HCT116 (cell line): ENCODE data around the gene BPIFB6. TPM values are rescaled to one million over a fixed set of nuclear protein-coding genes. Genes with fewer than 3 reads are reported as not detected.

ENCODE experiments used
- ATAC-seq: fragments of 200-7000 bp; cut with Tn5 transposase; 2 replicates; pipeline ENCODE4 v1.9.1; 2020; ENCODE audit warnings: mild to moderate bottlenecking, moderate library complexity
- BruUV-seq: library from RNA; stranded (reverse); fragments of 400-500 nt; replicated peaks from 2 replicates; lab custom pipeline; 2021; lab: Mats Ljungman, UMichigan
- CTCF ChIA-PET: fragments of 300-600 bp; sonication (Branson Sonifier 250); formaldehyde crosslinking; loops from one replicate; lab custom pipeline; 2021; ENCODE audit warnings: antibody characterized with exemption; lab: Charles Lee
- POLR2A ChIA-PET: fragments of 300-600, 350-600 bp; sonication (Branson Sonifier 250); formaldehyde crosslinking; loops from one replicate; lab custom pipeline; 2021; ENCODE audit warnings: antibody characterized with exemption; lab: Charles Lee
- RAD21 ChIA-PET, 2 experiments: fragments of 300-600 bp; sonication (Branson Sonifier 250); formaldehyde crosslinking; loops; one replicate each; lab custom pipeline; 2023; ENCODE audit warnings: low total read pairs in 2 of 2; ENCODE audit not compliant: uncharacterized antibody in 2 of 2, unreplicated experiment in 2 of 2, low non-redundant PET in 1 of 2; lab: Charles Lee
- DNase-seq: peaks from one replicate; pipeline ENCODE4 v3.0.0-alpha.2; 2010; ENCODE audit warnings: low read depth, low spot score
- H2AFZ ChIP-seq: fragments of 200-600 bp; shearing (Covaris generic), sonication (generic); 2 replicates; pipeline ENCODE4 v1.6.1; 2017; ENCODE audit warnings: low read depth, mixed run types, mixed read lengths, antibody characterized with exemption, low read length; ENCODE audit not compliant: poor library complexity, severe bottlenecking
- H3K27ac ChIP-seq: 2 replicates; pipeline ENCODE4 v1.5.1; 2012; ENCODE audit warnings: low read depth, low read length
- H3K27me3 ChIP-seq: fragments of 200-600 bp; sonication (generic); 2 replicates; pipeline ENCODE4 v1.6.1; 2016; ENCODE audit warnings: mixed run types, low read length, mixed read lengths; ENCODE audit not compliant: insufficient read depth
- H3K36me3 ChIP-seq, 2 experiments: fragments of 200-500 bp in 1 of 2; fragments of 200-600 bp in 1 of 2; sonication (Bioruptor generic) in 1 of 2; sonication (generic) in 1 of 2; 2 replicates each; pipeline versions ENCODE4 v1.5.1 to v1.6.1; 2014 to 2016; ENCODE audit warnings: low read length in 2 of 2, inconsistent platforms in 1 of 2, mixed read lengths in 1 of 2, mixed run types in 1 of 2; ENCODE audit not compliant: insufficient read depth in 2 of 2, control insufficient read depth in 1 of 2
- H3K4me1 ChIP-seq, 2 experiments: fragments of 200-600 bp in 1 of 2; sonication (generic) in 1 of 2; 2 replicates each; pipeline versions ENCODE4 v1.5.1 to v1.6.1; 2012 to 2017; ENCODE audit warnings: low read length in 2 of 2, inconsistent platforms in 1 of 2, mild to moderate bottlenecking in 1 of 2, mixed read lengths in 1 of 2, mixed run types in 1 of 2, moderate library complexity in 1 of 2; ENCODE audit not compliant: insufficient read depth in 2 of 2, control insufficient read depth in 1 of 2
- H3K4me2 ChIP-seq: fragments of 200-600 bp; sonication (generic); 2 replicates; pipeline ENCODE4 v1.6.1; 2017; ENCODE audit warnings: mixed run types, low read length, mixed read lengths
- H3K4me3 ChIP-seq, 2 experiments: fragments of 200-600 bp in 1 of 2; sonication (generic) in 1 of 2; replicated peaks in 1 of 2; 2 replicates each; pipeline ENCODE4 v1.5.1; 2011 to 2016; ENCODE audit warnings: low read length in 2 of 2, control low read depth in 1 of 2, low read depth in 1 of 2, mild to moderate bottlenecking in 1 of 2, mixed read lengths in 1 of 2, mixed run types in 1 of 2
- H3K79me2 ChIP-seq: fragments of 200-600 bp; sonication (generic); 2 replicates; pipeline ENCODE4 v1.6.1; 2017; ENCODE audit warnings: mild to moderate bottlenecking, mixed run types, low read length, moderate library complexity, mixed read lengths; ENCODE audit not compliant: insufficient read depth
- H3K9ac ChIP-seq: fragments of 200-600 bp; sonication (generic); 2 replicates; pipeline ENCODE4 v1.6.1; 2016; ENCODE audit warnings: low read length, mixed read lengths
- H3K9me2 ChIP-seq: fragments of 200-600 bp; sonication (generic), shearing (Covaris generic); 2 replicates; pipeline ENCODE4 v1.6.1; 2017; ENCODE audit warnings: mixed run types, mild to moderate bottlenecking, moderate library complexity; ENCODE audit not compliant: insufficient read depth
- H3K9me3 ChIP-seq, 2 experiments: fragments of 200-500 bp in 1 of 2; fragments of 200-600 bp in 1 of 2; sonication (Bioruptor generic) in 1 of 2; sonication (generic) in 1 of 2; 2 replicates each; pipeline ENCODE4 v1.6.1; 2014 to 2017; ENCODE audit warnings: low read length in 2 of 2, mixed read lengths in 2 of 2, inconsistent platforms in 1 of 2, low read depth in 1 of 2, mild to moderate bottlenecking in 1 of 2, mixed run types in 1 of 2, moderate library complexity in 1 of 2; ENCODE audit not compliant: control insufficient read depth in 1 of 2, insufficient read depth in 1 of 2
- H4K20me1 ChIP-seq: fragments of 200-600 bp; sonication (generic), shearing (Covaris generic); 2 replicates; pipeline ENCODE4 v1.6.1; 2017; ENCODE audit warnings: mixed run types, mild to moderate bottlenecking, moderate library complexity; ENCODE audit not compliant: insufficient read depth
- ATF3 ChIP-seq: IDR thresholded peaks from 2 replicates; pipeline ENCODE4 v1.6.1; 2012
- CBX3 ChIP-seq: IDR thresholded peaks from 2 replicates; pipeline ENCODE4 v1.6.1; 2012; ENCODE audit warnings: low read depth
- ELF1 ChIP-seq: IDR thresholded peaks from 2 replicates; pipeline ENCODE4 v1.6.1; 2012; ENCODE audit warnings: low read depth, borderline replicate concordance
- EZH2phosphoT487 ChIP-seq: fragments of 200-600 bp; IDR thresholded peaks from 2 replicates; pipeline ENCODE4 v1.6.1; 2018; ENCODE audit warnings: antibody characterized with exemption, borderline replicate concordance
- MAX ChIP-seq: IDR thresholded peaks from 2 replicates; pipeline ENCODE4 v1.6.1; 2012
- RAD21 ChIP-seq: IDR thresholded peaks from 2 replicates; pipeline ENCODE4 v1.6.1; 2012; ENCODE audit warnings: low read depth, mild to moderate bottlenecking
- REST ChIP-seq: IDR thresholded peaks from 2 replicates; pipeline ENCODE4 v1.6.1; 2012; ENCODE audit warnings: low read depth
- SIN3A ChIP-seq: IDR thresholded peaks from 2 replicates; pipeline ENCODE4 v1.6.1; 2012; ENCODE audit warnings: low read depth
- SP1 ChIP-seq: IDR thresholded peaks from 2 replicates; pipeline ENCODE4 v1.6.1; 2012; ENCODE audit warnings: low read depth
- ZNF274 ChIP-seq: fragments of 200-500 bp; sonication (Bioruptor generic); IDR thresholded peaks from 2 replicates; pipeline ENCODE4 v1.6.1; 2014; ENCODE audit warnings: mild to moderate bottlenecking, low read depth, low read length, inconsistent platforms
- intact Hi-C: fragments of 100-400 bp; cut with micrococcal nuclease; formaldehyde crosslinking; loops from 2 replicates; pipeline ENCODE4 v1.10.0; 2022
- total RNA-seq: library from RNA; stranded (reverse); gene quantifications from one replicate; pipeline ENCODE4 v1.2.1, GENCODE V29; 2021; ENCODE audit not compliant: unreplicated experiment

Gene BPIFB6
- total RNA-seq, 1 experiment from 2014 or later = not detected

- CTCF ChIA-PET = no interaction called here
- Histone ChIP-seq H3K79me2 (no peaks in the 10 kb centered on the region), H3K4me2 (no peak overlapping the region), H3K27ac (no peak overlapping the region), H3K9me3 (peaks cover 0 to 5% of the 10 kb centered on the region in 2 experiments; a peak in 1 of 4 replicates), H3K4me1 (no peaks in the 10 kb centered on the region), H2AFZ (no peak overlapping the region), H3K9ac (no peak overlapping the region), H3K9me2 (no peaks in the 10 kb centered on the region), H3K36me3 (no peaks in the 10 kb centered on the region), H4K20me1 (no peaks in the 10 kb centered on the region), H3K27me3 (no peaks in the 10 kb centered on the region), H3K4me3 (no peak overlapping the region)
- intact Hi-C loops = no loop called here
- DNase-seq = no peak
- no peak for TF ChIP-seq ZNF274
- TF ChIP-seq CBX3 = no peak
- TF ChIP-seq RAD21 = no peak
- no peak for TF ChIP-seq ELF1
- no peak for TF ChIP-seq REST
- TF ChIP-seq MAX = no peak
- TF ChIP-seq ATF3 = no peak
- TF ChIP-seq EZH2phosphoT487 = no peak
- no peak for TF ChIP-seq SP1
- no peak for TF ChIP-seq SIN3A
- RAD21 ChIA-PET = no interaction called here
- POLR2A ChIA-PET = no interaction called here
- no TSS peak for BruUV-seq
- ATAC-seq = no peak
Observed at GRCh38 chr20:33046412-33046811, 15.0 kb downstream of the BPIFB6 start.
